ENCODE results near the gene KRTAP4-5.
"Not testable (repeated sequence)": the region's sequence is repeated elsewhere in the genome, so short reads cannot be mapped to it uniquely, and the experiment has no call there.

KRTAP4-5 gene

GRCh38 chr17:41145261-41145660, 4.4 kb downstream of the KRTAP4-5 start:
- DNase-seq, result no peak

GRCh38 chr17:41144846-41145245, 4.8 kb downstream of the KRTAP4-5 start:
- DNase-seq, result no peak

GRCh38 chr17:41141361-41141760, 8.3 kb downstream of the KRTAP4-5 start:
- DNase-seq, result no peak

- DNase-seq, result no peak
These were observed 9.1 kb downstream of the KRTAP4-5 start, which contains the start of gene KRTAP4-6 for GRCh38 chr17:41140360-41141131. KRTAP4-6 (minus strand) TSS chr17:41140544; CDS start chr17:41140487, 57 bp downstream.

GRCh38 chr17:41139865-41140264, 9.8 kb downstream of the KRTAP4-5 start:
- not testable (repeated sequence) for DNase-seq

DNA sequence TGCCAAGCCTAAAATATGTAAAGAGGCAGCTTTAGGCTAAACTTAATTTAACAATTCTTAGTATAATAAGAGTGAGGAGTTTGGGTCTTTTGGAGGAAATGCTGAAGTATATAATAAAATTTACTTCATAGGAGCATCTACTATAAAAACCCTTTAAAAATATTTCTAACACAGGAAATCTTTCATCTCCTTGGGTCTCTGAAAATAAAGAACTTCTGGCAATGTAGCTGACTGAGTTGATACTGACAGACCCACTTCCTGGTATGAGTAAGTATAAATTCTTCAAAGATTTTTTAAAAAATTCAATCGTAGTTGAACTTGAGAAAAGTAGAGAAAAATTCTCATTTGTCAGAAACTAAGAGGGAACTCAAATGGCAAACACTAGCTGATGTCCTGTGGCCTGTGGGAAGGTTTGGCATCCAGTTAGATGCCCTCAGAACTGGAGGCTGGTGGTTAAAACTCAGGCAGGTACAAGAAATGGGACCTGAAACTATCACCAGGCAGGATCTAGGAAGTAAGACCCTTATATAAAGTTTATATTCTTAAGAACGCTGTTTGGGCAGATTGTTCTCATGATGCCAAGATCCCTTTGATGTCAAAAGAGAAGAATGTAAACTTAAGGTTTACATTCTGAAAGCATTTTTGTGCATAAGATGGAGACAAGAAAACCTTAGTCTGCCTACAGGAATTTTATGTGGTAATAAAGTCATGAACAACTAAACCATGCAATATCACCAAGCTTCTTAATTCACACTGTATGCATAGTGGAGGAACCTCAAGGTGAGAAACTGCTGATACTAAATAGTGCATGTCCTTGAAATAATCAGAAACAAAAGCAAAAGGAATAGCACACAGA, 15.5 kb downstream of the KRTAP4-5 start:
- no peak for DNase-seq

DNA sequence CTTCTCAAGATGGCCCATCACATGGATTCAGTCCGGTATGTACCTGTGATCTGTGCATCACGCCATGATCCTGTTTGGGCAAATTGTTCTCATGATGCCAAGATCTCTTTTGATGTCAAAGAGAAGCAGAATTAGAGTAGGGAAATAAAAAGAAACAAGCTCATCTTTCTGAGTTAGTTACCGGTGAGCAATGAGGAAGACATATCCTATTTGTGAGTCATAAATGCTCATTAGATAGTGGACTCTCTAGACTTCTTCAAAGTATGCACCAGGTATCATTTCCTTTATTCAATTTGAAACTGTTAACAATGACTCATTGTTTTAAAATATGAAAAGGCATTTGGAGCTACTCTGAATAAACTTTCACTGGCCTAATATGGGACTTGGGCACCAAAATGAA, 17.6 kb downstream of the KRTAP4-5 start:
- DNase-seq, result no peak

GRCh38 chr17:41127371-41127770, 22.3 kb downstream of the KRTAP4-5 start:
- DNase-seq, result no peak

GRCh38 chr17:41126412-41126811, 23.2 kb downstream of the KRTAP4-5 start:
- no peak for DNase-seq

DNA sequence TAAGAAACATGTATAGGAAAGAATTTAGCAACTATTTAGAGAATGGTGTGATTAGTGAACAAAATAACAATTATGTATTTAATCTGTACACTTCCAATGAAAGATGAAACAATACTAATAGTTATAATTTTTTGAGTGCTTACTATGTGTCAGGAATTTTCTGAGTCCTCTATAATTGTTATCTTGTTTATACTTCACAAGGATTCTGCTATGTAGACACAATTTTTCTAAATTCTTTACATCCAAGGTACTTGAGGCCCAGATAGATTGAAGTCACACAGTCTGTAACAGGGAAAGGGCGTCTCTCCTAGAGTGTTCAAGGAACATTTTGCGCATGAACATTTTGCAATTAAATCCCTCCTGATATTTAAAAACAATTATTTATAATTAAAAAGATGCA, 24.6 kb downstream of the KRTAP4-5 start:
- DNase-seq, result no peak

DNA sequence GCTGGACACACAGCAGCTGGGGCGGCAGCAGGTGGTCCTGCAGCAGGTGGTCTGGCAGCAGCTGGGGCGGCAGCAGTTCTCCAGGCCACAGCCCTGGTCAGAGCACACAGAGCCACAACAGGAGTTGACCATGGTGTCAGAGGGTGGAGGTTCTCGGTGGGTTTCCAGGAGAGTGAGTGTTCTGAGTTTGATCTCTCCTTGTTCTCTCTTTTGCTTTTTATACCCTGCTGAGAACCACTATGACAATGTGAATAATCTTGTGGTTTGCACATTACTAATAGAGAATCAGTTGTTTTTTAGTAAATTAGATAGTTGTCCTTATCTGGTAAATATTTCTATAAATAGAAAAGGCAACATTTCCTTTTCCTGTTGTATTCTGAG, 25.6 kb downstream of the KRTAP4-5 start, which contains the start of gene KRTAP4-12:
Gene KRTAP4-12 (minus strand): TSS at position 192 of the 381 bp plus-strand sequence. CDS start 60 bp downstream, at position 132.
- DNase-seq, result not testable (repeated sequence)

DNA sequence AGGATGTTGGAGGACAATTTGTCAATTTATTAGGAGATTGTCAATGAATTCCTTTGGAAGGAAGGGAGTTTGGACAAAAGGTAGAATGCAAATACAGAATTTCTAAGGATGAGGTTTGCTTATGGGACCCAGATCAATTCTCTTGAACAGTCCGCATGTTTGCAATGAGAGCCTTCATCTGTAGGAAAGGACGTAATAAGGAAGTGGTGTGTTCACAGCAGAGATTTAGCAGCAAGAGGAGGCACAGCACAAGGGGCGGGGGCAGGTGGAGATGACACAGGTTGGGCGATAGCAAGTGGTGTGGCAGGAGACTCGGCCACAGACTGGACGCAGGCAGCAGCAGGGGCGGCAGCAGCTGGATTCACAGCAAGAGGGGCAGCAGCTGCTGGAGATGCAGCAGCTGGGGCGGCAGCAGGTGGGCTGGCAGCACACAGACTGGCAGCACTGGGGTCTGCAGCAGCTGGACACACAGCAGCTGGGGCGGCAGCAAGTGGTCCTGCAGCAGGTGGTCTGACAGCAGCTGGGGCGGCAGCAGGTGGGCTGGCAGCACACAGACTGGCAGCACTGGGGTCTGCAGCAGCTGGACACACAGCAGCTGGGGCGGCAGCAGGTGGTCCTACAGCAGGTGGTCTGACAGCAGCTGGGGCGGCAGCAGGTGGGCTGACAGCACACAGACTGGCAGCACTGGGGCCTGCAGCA, 26.2 kb downstream of the KRTAP4-5 start:
- DNase-seq, result peak in 1 of 5 experiments; percentile 3

DNA sequence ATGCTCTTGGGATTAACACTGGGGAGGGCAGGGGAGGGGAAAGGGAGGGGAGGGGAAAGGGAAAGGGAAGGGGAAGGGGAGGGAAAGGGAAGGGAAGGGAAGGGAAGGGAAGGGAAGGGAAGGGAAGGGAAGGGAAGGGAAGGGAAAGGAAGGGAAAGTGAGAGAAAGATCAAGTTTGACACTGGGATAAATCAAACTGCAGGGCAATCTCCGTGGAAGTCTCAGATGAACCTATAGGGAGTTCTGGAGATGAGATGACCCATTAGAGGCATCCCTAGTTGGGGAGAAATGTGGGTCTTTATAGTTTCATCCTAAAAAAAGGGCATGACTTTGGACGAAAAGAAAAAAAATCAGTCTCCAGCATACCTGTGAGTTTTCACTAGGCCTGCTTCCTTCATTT, 27.9 kb downstream of the KRTAP4-5 start:
- DNase-seq, result no peak

DNA sequence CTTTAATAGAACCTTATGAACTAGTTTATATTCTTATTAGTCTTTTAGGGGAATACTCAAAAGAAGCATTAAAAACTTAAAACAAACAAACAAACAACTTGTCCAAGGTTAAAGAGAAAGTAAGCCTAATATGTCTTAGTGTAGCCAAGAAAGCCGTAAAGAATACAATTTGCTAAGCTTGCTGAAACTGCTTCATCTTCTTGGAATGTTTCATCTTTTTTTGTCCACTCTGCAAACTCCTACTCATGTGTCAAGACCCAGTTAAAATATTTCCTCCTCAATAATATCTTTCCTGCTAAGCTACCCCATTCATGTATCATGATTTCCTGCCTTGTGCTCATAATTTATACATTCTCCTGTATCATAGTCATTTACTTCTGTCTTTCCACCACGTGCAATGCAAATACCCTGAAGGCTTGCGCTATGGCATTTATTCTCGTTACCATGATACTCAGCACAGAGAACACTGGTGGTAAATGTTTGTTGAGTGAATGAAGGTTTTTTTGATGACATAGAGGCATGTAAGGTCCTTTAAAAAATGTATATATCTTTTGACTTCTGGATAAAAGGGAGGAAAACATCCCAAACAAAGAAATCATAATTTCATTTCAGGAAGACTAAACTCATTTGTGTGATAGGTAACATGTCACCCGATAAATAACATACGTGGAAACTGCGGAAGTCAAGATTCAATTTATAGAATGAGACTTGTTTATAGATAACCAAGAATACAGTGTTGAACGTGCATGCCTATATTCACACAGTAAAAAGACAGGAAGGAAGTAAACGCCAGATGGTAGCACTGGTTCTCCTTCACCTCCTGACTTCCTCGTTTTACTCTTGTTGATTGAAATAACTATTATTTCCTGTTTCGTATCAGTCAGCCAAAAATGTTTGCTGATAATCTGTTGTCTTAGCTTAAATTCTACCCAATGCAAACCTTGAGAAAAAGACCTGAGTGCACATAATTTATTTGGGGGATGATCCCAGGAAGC, 29.6 kb downstream of the KRTAP4-5 start:
- DNase-seq, result peak in 1 of 5 experiments; percentile 27

DNA sequence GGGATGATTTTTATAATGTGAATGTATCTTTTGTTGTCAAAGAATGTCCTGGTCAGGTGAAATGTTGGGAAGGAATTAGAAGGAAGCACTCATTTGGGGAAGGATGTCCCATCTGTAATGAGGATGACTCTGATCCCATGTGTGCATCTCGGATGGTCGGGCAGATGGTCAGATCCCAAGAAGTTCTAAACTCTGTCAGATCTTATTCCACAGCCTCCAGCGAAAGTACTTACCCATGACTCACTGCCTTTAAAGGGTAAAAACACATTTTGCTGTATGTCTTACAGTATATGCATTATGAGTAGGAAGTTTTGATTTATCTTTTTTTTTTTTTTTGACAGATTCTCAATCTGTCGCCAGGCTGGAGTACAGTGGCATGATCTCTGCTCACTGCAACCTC, 30.9 kb downstream of the KRTAP4-5 start:
- no peak for DNase-seq

GRCh38 chr17:41117846-41118386, 31.7 kb downstream of the KRTAP4-5 start, which contains the start of gene KRTAP4-11:
KRTAP4-11 (minus strand) TSS chr17:41118373; CDS start chr17:41118315, 58 bp downstream.
- DNase-seq, result not testable (repeated sequence)

DNA sequence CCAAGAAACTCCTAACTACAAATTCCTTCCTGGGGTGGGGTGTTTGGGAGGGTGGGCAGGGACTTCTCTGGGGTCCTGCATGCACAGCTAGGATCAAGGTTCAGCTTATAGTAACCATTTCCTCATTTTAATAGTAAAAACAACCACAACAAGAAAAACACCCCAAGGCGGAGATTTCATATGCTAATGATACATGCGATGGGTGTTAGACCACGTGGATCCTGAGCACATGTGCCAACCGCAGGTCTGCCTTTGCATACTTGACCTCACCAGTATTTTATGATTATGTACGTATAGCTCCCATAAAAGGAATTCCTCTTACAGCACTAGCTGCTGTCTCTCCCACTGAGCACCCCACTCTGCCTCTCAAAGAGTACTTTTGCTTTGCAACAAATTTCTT, 33.3 kb downstream of the KRTAP4-5 start:
- DNase-seq, result no peak

GRCh38 chr17:41111151-41111885, 38.3 kb downstream of the KRTAP4-5 start:
- no peak for DNase-seq

GRCh38 chr17:41108728-41109386, 40.8 kb downstream of the KRTAP4-5 start:
- not testable (repeated sequence) for DNase-seq

DNA sequence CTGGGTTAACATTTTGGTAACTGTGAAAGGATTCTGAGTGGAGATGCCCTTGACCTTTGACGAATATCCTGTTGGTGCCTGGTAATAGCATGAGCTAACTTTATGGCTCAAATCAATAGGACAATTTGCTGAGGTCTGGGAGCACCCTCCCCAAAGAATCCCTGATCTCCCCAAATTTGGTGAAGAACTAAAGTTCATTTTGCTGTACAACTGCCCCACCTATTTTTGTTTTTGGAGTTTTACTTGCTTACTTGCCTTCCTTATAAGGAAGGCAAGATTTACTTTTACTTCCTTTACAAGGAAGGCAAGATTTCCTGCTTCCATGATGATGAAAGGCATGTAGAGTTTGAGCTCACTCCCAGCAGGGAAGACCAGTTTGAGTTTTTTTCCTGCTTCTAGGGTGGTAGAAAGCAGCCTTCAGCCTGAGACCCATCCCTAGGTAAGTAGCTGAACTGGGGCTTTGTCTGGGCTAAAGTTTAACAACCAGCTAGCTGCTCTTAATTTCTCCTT, 41.6 kb downstream of the KRTAP4-5 start:
- no peak for DNase-seq

Data from T-helper 2 cell (primary cell).